Effector memory CD8-positive, alpha-beta T cell (primary cell): ENCODE results near the gene NAV2.

ENCODE experiments used
- ATAC-seq: fragments of 150-1000 bp; cut with Tn5 transposase; replicated peaks from 2 replicates; pipeline ENCODE4 v1.10.0; 2021; ENCODE audit warnings: mild to moderate bottlenecking, moderate library complexity
- DNase-seq, 3 experiments: peaks; one replicate each; pipeline ENCODE4 v3.0.0; 2021
- H3K27ac Mint-ChIP-seq, 2 donors: one replicate each; pipeline ENCODE4 v1.8.0; 2022; ENCODE audit warnings: mild to moderate bottlenecking in 2 of 2, mixed read lengths in 2 of 2, moderate library complexity in 2 of 2
- H3K27me3 Mint-ChIP-seq, 2 donors: one replicate each; pipeline ENCODE4 v1.8.0; 2022; ENCODE audit warnings: mixed read lengths in 2 of 2
- H3K36me3 Mint-ChIP-seq: one replicate; pipeline ENCODE4 v1.8.0; 2022; ENCODE audit warnings: mild to moderate bottlenecking, moderate library complexity, mixed read lengths; ENCODE audit not compliant: insufficient read depth
- H3K4me1 Mint-ChIP-seq, 2 donors: one replicate each; pipeline ENCODE4 v1.8.0; 2022; ENCODE audit warnings: low read depth in 2 of 2, mixed read lengths in 2 of 2
- H3K4me3 Mint-ChIP-seq, 2 donors: one replicate each; pipeline ENCODE4 v1.8.0; 2022; ENCODE audit warnings: mild to moderate bottlenecking in 2 of 2, mixed read lengths in 2 of 2, moderate library complexity in 2 of 2
- H3K9me3 Mint-ChIP-seq, 2 donors: one replicate each; pipeline ENCODE4 v1.8.0; 2022; ENCODE audit warnings: mixed read lengths in 2 of 2

Gene NAV2

GRCh38 chr11:19693146-19693545, 19.5 kb upstream of the NAV2 start:
- Mint-ChIP-seq H3K4me3 (no peak overlapping the region), H3K27me3 (peaks cover 20 to 38% of the 10 kb centered on the region in 2 donors), H3K9me3 (no peaks in the 10 kb centered on the region), H3K36me3 (no peaks in the 10 kb centered on the region), H3K4me1 (peaks cover 0 to 4% of the 10 kb centered on the region in 2 donors), H3K27ac (no peak overlapping the region)
- DNase-seq (no peak), ATAC-seq (no peak)

- no peaks in the 10 kb centered on the region for H3K9me3 Mint-ChIP-seq
- H3K27ac Mint-ChIP-seq = no peak overlapping the region
- no peak for ATAC-seq
- peaks cover 23 to 55% of the 10 kb centered on the region in 2 donors for H3K27me3 Mint-ChIP-seq
- H3K36me3 Mint-ChIP-seq = no peaks in the 10 kb centered on the region
- H3K4me1 Mint-ChIP-seq = peaks cover 0 to 4% of the 10 kb centered on the region in 2 donors
- H3K4me3 Mint-ChIP-seq = no peak overlapping the region
- DNase-seq = no peak
Measured at GRCh38 chr11:19694796-19695345, 17.8 kb upstream of the NAV2 start.

- no peak overlapping the region for H3K27ac Mint-ChIP-seq
- no peaks in the 10 kb centered on the region for H3K36me3 Mint-ChIP-seq
- peaks cover 29 to 64% of the 10 kb centered on the region in 2 donors for H3K27me3 Mint-ChIP-seq
- H3K9me3 Mint-ChIP-seq = no peaks in the 10 kb centered on the region
- H3K4me1 Mint-ChIP-seq = peaks cover 0 to 4% of the 10 kb centered on the region in 2 donors
- H3K4me3 Mint-ChIP-seq = no peak overlapping the region
- DNase-seq (no peak), ATAC-seq (no peak)
Measured at GRCh38 chr11:19696073-19696472, 16.6 kb upstream of the NAV2 start.

- Mint-ChIP-seq H3K27me3 (peaks cover 29 to 57% of the 10 kb centered on the region in 2 donors), H3K36me3 (no peaks in the 10 kb centered on the region), H3K4me3 (no peak overlapping the region), H3K4me1 (peaks cover 0 to 4% of the 10 kb centered on the region in 2 donors), H3K27ac (no peak overlapping the region), H3K9me3 (no peaks in the 10 kb centered on the region)
- DNase-seq = no peak
- no peak for ATAC-seq
Measured at GRCh38 chr11:19696904-19697303, 15.7 kb upstream of the NAV2 start.

GRCh38 chr11:19697721-19698121, 14.9 kb upstream of the NAV2 start:
- Mint-ChIP-seq H3K4me3 (no peak overlapping the region), H3K27ac (no peak overlapping the region), H3K4me1 (peaks cover 0 to 4% of the 10 kb centered on the region in 2 donors), H3K27me3 (peaks cover 29 to 56% of the 10 kb centered on the region in 2 donors), H3K36me3 (no peaks in the 10 kb centered on the region), H3K9me3 (no peaks in the 10 kb centered on the region)
- DNase-seq = no peak
- no peak for ATAC-seq

- no peak overlapping the region for H3K27ac Mint-ChIP-seq
- no peak overlapping the region for H3K4me3 Mint-ChIP-seq
- H3K4me1 Mint-ChIP-seq = peaks cover 0 to 4% of the 10 kb centered on the region in 2 donors
- ATAC-seq = no peak
- no peak for DNase-seq
- peaks cover 29 to 61% of the 10 kb centered on the region in 2 donors for H3K27me3 Mint-ChIP-seq
- H3K36me3 Mint-ChIP-seq = no peaks in the 10 kb centered on the region
- no peaks in the 10 kb centered on the region for H3K9me3 Mint-ChIP-seq
Measured at GRCh38 chr11:19698493-19699292, 13.9 kb upstream of the NAV2 start.

- H3K27me3 Mint-ChIP-seq = peaks cover 23 to 52% of the 10 kb centered on the region in 2 donors
Measured at GRCh38 chr11:19701421-19701820, 11.2 kb upstream of the NAV2 start.

GRCh38 chr11:19702620-19703019, 10.0 kb upstream of the NAV2 start:
- no peak for DNase-seq
- no peak overlapping the region for H3K4me3 Mint-ChIP-seq
- no peaks in the 10 kb centered on the region for H3K36me3 Mint-ChIP-seq
- peaks cover 14 to 40% of the 10 kb centered on the region in 2 donors for H3K27me3 Mint-ChIP-seq
- no peak overlapping the region for H3K27ac Mint-ChIP-seq
- no peak for ATAC-seq
- peaks cover 0 to 3% of the 10 kb centered on the region in 2 donors for H3K4me1 Mint-ChIP-seq
- H3K9me3 Mint-ChIP-seq = no peaks in the 10 kb centered on the region

More at GRCh38 chr11:19701421-19701820, 11.2 kb upstream of the NAV2 start:
- H3K4me1 Mint-ChIP-seq = peaks cover 0 to 4% of the 10 kb centered on the region in 2 donors
- no peaks in the 10 kb centered on the region for H3K36me3 Mint-ChIP-seq
- no peaks in the 10 kb centered on the region for H3K9me3 Mint-ChIP-seq
- no peak overlapping the region for H3K4me3 Mint-ChIP-seq
- ATAC-seq (no peak), DNase-seq (no peak)
- H3K27ac Mint-ChIP-seq = no peak overlapping the region

- no peak overlapping the region for H3K27ac Mint-ChIP-seq
- no peaks in the 10 kb centered on the region for H3K36me3 Mint-ChIP-seq
- DNase-seq = no peak
- no peaks in the 10 kb centered on the region for H3K4me1 Mint-ChIP-seq
- no peaks in the 10 kb centered on the region for H3K9me3 Mint-ChIP-seq
- no peak for ATAC-seq
- no peak overlapping the region for H3K4me3 Mint-ChIP-seq
- H3K27me3 Mint-ChIP-seq = peaks cover 9 to 34% of the 10 kb centered on the region in 2 donors
Measured at GRCh38 chr11:19703211-19703610, 9.4 kb upstream of the NAV2 start.

- Mint-ChIP-seq H3K9me3 (no peaks in the 10 kb centered on the region), H3K36me3 (no peaks in the 10 kb centered on the region), H3K27ac (no peak overlapping the region), H3K27me3 (peaks cover 9 to 24% of the 10 kb centered on the region in 2 donors), H3K4me3 (no peak overlapping the region), H3K4me1 (no peaks in the 10 kb centered on the region)
- DNase-seq (no peak), ATAC-seq (no peak)
Measured at GRCh38 chr11:19704213-19704612, 8.4 kb upstream of the NAV2 start.

GRCh38 chr11:19705936-19706335, 6.7 kb upstream of the NAV2 start:
- Mint-ChIP-seq H3K36me3 (no peaks in the 10 kb centered on the region), H3K27me3 (peaks cover 0 to 8% of the 10 kb centered on the region in 2 donors), H3K27ac (no peak overlapping the region), H3K4me1 (no peaks in the 10 kb centered on the region), H3K4me3 (no peak overlapping the region), H3K9me3 (no peaks in the 10 kb centered on the region)
- ATAC-seq = no peak
- no peak for DNase-seq

- Mint-ChIP-seq H3K4me3 (peak overlapping the region; percentile 96 to 97), H3K36me3 (peaks cover 8% of the 10 kb centered on the region), H3K9me3 (no peaks in the 10 kb centered on the region), H3K27ac (peak overlapping the region; percentile 88 to 92), H3K27me3 (peaks cover 24 to 29% of the 10 kb centered on the region in 2 donors), H3K4me1 (peaks cover 23 to 26% of the 10 kb centered on the region in 2 donors)
- DNase-seq (no peak), ATAC-seq (no peak)
Measured at GRCh38 chr11:19711911-19712280, 741 bp upstream of the NAV2 start.

GRCh38 chr11:19713196-19714021, 772 bp downstream of the NAV2 start:
- Mint-ChIP-seq H3K27me3 (peaks cover 24 to 29% of the 10 kb centered on the region in 2 donors), H3K4me3 (peak overlapping the region; percentile 96 to 97), H3K36me3 (peaks cover 8% of the 10 kb centered on the region), H3K27ac (peak overlapping the region in 1 of 2 donors; percentile 22), H3K9me3 (no peaks in the 10 kb centered on the region), H3K4me1 (peaks cover 23 to 26% of the 10 kb centered on the region in 2 donors)
- no peak for ATAC-seq
- DNase-seq = peak in 1 of 3 experiments; percentile 7
